ENCODE data around the gene FBXL17. TPM values are rescaled to one million over a fixed set of nuclear protein-coding genes. Genes with fewer than 3 reads are reported as not detected.

FBXL17 gene
- total and polyA plus RNA-seq, 2 of the 4 experiments (the other 2 are of a cell fraction) = 3.9 to 8.1 TPM

DNA sequence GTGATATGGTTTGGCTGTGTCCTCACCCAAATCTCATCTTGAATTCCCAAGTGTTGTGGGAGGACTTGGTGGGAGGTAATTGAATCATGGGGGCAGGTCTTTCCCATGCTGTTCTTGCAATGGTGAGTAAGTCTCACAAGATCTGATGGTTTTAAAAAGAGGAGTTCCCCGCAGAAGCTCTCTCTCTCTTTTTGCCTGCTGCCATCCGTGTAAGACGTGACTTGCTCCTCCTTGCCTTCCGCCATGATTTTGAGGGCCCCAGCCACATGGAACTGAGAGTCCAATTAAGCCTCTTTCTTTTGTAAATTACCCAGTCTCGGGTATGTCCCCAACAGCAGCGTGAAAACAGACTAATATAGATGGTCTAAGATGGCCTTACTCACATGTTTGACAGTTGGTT is 210.1 kb downstream of the FBXL17 start:
- H3K9ac ChIP-seq (ENCODE audit: low read depth, low read length) = no peak overlapping the region
- H2AFZ ChIP-seq (replicated peaks; ENCODE audit: low read length, poor library complexity) = no peak overlapping the region
- DNase-seq (no peak), ATAC-seq (ENCODE audit: low read depth) (no peak)
- H3K4me2 ChIP-seq (ENCODE audit: low read depth, low read length) = no peak overlapping the region
- no peak for TF ChIP-seq POLR2A (IDR thresholded peaks at IDR 0.05; ENCODE audit: low read depth, low read length)
- no peak for TF ChIP-seq MAFK (IDR thresholded peaks at IDR 0.05; ENCODE audit: low read depth, low read length)
- TF ChIP-seq RAD21 (IDR thresholded peaks at IDR 0.05; ENCODE audit: low read length) = no peak
- TF ChIP-seq CHD1 (IDR thresholded peaks at IDR 0.05; ENCODE audit: low read depth, low read length) = no peak
- no peak for TF ChIP-seq BHLHE40 (IDR thresholded peaks at IDR 0.05; ENCODE audit: low read depth, low read length)
- TF ChIP-seq RCOR1 (IDR thresholded peaks at IDR 0.05; ENCODE audit: insufficient replicate concordance, low read length) = no peak
- no peak for TF ChIP-seq RFX5 (IDR thresholded peaks at IDR 0.05; ENCODE audit: low read depth, low read length)
- no peak for TF ChIP-seq NFE2L2 (IDR thresholded peaks at IDR 0.05; ENCODE audit: low read depth, low read length)
- no peak for TF ChIP-seq FOS (IDR thresholded peaks at IDR 0.05; ENCODE audit: low read depth, low read length)
- H3K23ac ChIP-seq (ENCODE audit: low read depth, low read length) = no peak overlapping the region
- H3K4me3 ChIP-seq (ENCODE audit: insufficient read depth, low read depth, low read length) = no peak overlapping the region
- no peak overlapping the region for H2AK9ac ChIP-seq (replicated peaks; ENCODE audit: low read depth, low read length, poor library complexity)
- H3K4me1 ChIP-seq (ENCODE audit: control insufficient read depth, insufficient read depth, low read length) = no peaks in the 10 kb centered on the region
- H4K20me1 ChIP-seq (ENCODE audit: insufficient read depth, low read length) = no peaks in the 10 kb centered on the region
- H3K18ac ChIP-seq (ENCODE audit: low read depth, low read length) = no peak overlapping the region
- H3K56ac ChIP-seq (ENCODE audit: extremely low read depth, insufficient read depth, low read length) = no peak overlapping the region
- no peak overlapping the region for H2BK20ac ChIP-seq (ENCODE audit: low read depth, low read length)
- no peaks in the 10 kb centered on the region for H3K36me3 ChIP-seq (ENCODE audit: control insufficient read depth, insufficient read depth, low read length)
- H3K4ac ChIP-seq (ENCODE audit: low read depth, low read length) = no peak overlapping the region
- H2BK5ac ChIP-seq (ENCODE audit: low read depth, low read length, poor library complexity, severe bottlenecking) = no peak overlapping the region
- H3K27ac ChIP-seq (ENCODE audit: insufficient read depth, low read length) = no peak overlapping the region
- in situ Hi-C loops (cut with MboI; ENCODE audit: low sequenced_read_pairs) = no loop called here
- no peak overlapping the region for H4K91ac ChIP-seq (ENCODE audit: insufficient read depth, low read depth, low read length)
- no peak overlapping the region for H4K8ac ChIP-seq (ENCODE audit: low read depth in 2 of 2, low read length in 2 of 2)
- H2BK15ac ChIP-seq (ENCODE audit: low read depth, low read length) = no peak overlapping the region
- ChIA-PET POLR2A (ENCODE audit: unreplicated experiment) (no interaction called here), CTCF (no interaction called here)
- no TSS peak for BruUV-seq (replicated peaks)
- intact Hi-C loops (cut with micrococcal nuclease) = no loop called here
- no peaks in the 10 kb centered on the region; the same call in 1 of the 2 replicates for H3K9me1 ChIP-seq (ENCODE audit: insufficient read depth, low read length)
- WGBS, 2 experiments (ENCODE audit: extremely low coverage in 2 of 2, insufficient read length in 1 of 2) = no CpG with 5 or more reads among the region's 6 CpGs
- no peak overlapping the region for H2BK120ac ChIP-seq (ENCODE audit: low read depth, low read length)
- H4K5ac ChIP-seq (ENCODE audit: low read depth, low read length) = no peak overlapping the region
- dilution Hi-C loops (cut with HindIII; ENCODE audit: low sequenced_read_pairs, unreplicated experiment) = no loop called here
- no peaks in the 10 kb centered on the region for H3K79me1 ChIP-seq (ENCODE audit: low read depth in 1 of 2, low read length in 2 of 2)
- H3K14ac ChIP-seq (replicated peaks; ENCODE audit: low read depth, low read length) = no peak overlapping the region
- no peaks in the 10 kb centered on the region for H3K9me3 ChIP-seq (ENCODE audit: control insufficient read depth, insufficient read depth, low read length)
- H2AK5ac ChIP-seq (ENCODE audit: low read depth, low read length) = no peak overlapping the region
- H3K27me3 ChIP-seq (ENCODE audit: control insufficient read depth, insufficient read depth, low read length) = no peaks in the 10 kb centered on the region

All from IMR-90 (cell line).